Activated CD8-positive, alpha-beta memory T cell treated with anti-CD3 and anti-CD28 coated beads, Interleukin-2, amount 10 ng/mL, durations not matched to agents 7 days and 5 days (primary cell): ENCODE results near the gene IFT43. TPM values are rescaled to one million over a fixed set of nuclear protein-coding genes. Genes with fewer than 3 reads are reported as not detected.

Experiments used
- ATAC-seq: fragments of 150-1000 bp; cut with Tn5 transposase; one replicate; pipeline ENCODE4 v1.10.0; 2021; ENCODE audit warnings: moderate library complexity
- CTCF ChIA-PET: fragments of 350-600 bp; sonication (Branson Sonifier 250); formaldehyde crosslinking; loops from one replicate; lab custom pipeline; 2021; ENCODE audit warnings: antibody characterized with exemption; lab: Charles Lee
- DNase-seq: peaks from one replicate; pipeline ENCODE4 v3.0.0-alpha.2; 2020
- H3K27ac Mint-ChIP-seq: one replicate; pipeline ENCODE4 v1.8.0; 2021; ENCODE audit warnings: mild to moderate bottlenecking, mixed read lengths
- H3K27me3 Mint-ChIP-seq: one replicate; pipeline ENCODE4 v1.8.0; 2021; ENCODE audit warnings: mixed read lengths
- H3K36me3 Mint-ChIP-seq: one replicate; pipeline ENCODE4 v1.8.0; 2021; ENCODE audit warnings: mild to moderate bottlenecking, mixed read lengths
- H3K4me1 Mint-ChIP-seq: one replicate; pipeline ENCODE4 v1.8.0; 2021; ENCODE audit warnings: mixed read lengths
- H3K4me3 Mint-ChIP-seq: one replicate; pipeline ENCODE4 v1.8.0; 2021; ENCODE audit warnings: mild to moderate bottlenecking, moderate library complexity, mixed read lengths
- H3K9me3 Mint-ChIP-seq: one replicate; pipeline ENCODE4 v1.8.0; 2022; ENCODE audit warnings: low read depth, mixed read lengths
- total RNA-seq, 2 experiments: library from RNA; stranded (reverse); gene quantifications; one replicate each; pipeline ENCODE4 v1.2.3, GENCODE V29; 2021

Gene IFT43
- total RNA-seq, 2 experiments from 2014 or later, result 5.5 to 6.0 TPM

DNA sequence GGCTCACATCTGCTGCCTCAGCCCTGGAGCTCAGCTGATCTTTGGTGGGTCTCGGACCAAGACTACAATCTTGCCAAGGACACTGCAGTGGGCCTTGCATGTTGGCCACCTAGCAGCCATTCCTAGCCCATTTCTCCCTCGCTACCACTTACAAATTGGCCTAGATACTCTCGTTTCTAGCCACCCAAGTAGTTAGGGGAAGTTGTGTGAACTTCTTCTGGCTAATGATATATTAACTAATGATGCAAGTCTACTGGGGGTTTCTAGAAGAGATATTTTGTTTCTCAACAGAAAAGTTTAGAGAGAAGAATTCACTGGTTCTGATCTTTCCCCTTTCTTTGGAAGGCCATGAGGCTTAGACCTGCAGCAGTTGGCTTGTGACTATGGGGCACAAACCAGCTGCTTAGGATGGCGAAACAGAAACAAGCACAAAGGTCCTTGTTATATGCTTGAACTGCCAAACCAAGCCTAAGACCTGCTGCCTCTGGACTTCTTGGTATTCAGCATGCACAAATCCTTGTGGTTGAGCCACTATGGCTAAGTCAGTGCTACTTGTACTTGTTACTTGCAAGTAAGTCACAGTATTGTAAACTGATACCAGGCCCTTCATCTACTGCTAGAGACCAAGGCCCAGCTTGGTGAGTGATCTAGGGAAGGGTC is 135.7 kb downstream of the IFT43 start:
- H3K4me1 Mint-ChIP-seq, result no peaks in the 10 kb centered on the region
- no peak overlapping the region for H3K27ac Mint-ChIP-seq
- H3K9me3 Mint-ChIP-seq, result no peaks in the 10 kb centered on the region
- DNase-seq (no peak), ATAC-seq (no peak)
- CTCF ChIA-PET, result no interaction called here
- H3K27me3 Mint-ChIP-seq, result peaks cover 2% of the 10 kb centered on the region
- no peaks in the 10 kb centered on the region for H3K36me3 Mint-ChIP-seq
- H3K4me3 Mint-ChIP-seq, result no peak overlapping the region

DNA sequence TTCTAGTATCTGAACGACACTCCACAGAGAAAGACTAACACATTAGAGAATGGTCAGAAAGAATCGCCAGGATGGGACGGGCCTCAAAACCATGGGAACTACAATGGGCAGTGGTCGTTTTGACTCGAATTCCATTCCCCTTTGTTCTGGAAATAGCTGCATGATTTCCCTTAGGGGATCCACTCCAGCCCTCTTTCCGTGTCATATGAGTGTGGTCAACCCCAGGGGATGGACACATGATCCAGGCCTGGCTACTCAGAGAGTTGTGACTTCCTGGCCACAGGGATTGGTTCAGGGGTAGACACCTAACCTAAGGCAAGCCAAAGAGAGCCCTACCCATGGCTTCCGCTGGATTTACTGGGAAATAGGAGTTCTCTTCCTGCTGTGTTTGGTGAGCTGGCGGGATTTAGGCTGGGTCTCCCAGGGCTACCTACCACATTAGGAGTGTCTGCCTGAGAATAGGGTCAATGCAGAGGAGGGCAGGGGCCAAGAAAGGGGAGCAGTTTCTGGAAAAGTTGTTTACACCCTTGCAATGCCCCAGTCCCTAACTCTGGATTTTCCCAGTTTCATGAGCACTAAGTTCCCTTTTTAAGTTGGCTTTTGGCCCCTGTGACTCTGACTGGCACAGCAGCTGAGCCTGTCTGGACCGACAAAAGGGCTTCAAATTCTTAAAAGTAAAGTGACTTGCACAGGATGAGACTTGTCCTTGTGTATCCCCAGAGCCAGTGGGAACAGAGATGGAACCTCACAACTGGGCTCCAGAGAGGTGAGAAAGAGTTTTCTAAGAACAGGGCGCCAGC is 138.1 kb downstream of the IFT43 start:
- H3K36me3 Mint-ChIP-seq, result no peaks in the 10 kb centered on the region
- DNase-seq (no peak), ATAC-seq (no peak)
- H3K9me3 Mint-ChIP-seq, result no peaks in the 10 kb centered on the region
- H3K4me3 Mint-ChIP-seq, result no peak overlapping the region
- H3K27ac Mint-ChIP-seq, result no peak overlapping the region
- peaks cover 5% of the 10 kb centered on the region for H3K27me3 Mint-ChIP-seq
- H3K4me1 Mint-ChIP-seq, result no peaks in the 10 kb centered on the region
- CTCF ChIA-PET, result no interaction called here

DNA sequence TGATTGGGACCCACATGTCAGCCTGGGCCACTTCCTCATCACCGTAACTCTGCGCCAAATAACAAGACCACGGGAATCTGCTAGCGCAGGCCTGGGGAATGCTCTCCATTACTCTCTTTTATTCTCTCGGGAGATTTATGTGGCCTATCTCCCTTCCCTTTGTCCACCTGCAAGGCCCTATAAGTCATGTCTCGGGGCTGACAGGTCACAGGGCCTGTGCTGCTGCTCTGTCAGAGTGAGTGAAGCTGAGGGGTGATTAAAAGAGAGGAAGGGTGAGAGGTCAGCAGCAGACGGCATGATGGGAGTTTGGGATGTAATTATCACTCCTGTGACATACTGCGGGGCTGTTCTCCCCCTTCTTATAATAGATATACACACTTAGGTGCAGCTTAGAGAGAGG is 139.9 kb downstream of the IFT43 start:
- DNase-seq (no peak), ATAC-seq (no peak)
- Mint-ChIP-seq H3K27ac (no peak overlapping the region), H3K9me3 (no peaks in the 10 kb centered on the region), H3K4me3 (no peak overlapping the region), H3K4me1 (no peaks in the 10 kb centered on the region), H3K36me3 (no peaks in the 10 kb centered on the region), H3K27me3 (peaks cover 12% of the 10 kb centered on the region)
- CTCF ChIA-PET, result no interaction called here

DNA sequence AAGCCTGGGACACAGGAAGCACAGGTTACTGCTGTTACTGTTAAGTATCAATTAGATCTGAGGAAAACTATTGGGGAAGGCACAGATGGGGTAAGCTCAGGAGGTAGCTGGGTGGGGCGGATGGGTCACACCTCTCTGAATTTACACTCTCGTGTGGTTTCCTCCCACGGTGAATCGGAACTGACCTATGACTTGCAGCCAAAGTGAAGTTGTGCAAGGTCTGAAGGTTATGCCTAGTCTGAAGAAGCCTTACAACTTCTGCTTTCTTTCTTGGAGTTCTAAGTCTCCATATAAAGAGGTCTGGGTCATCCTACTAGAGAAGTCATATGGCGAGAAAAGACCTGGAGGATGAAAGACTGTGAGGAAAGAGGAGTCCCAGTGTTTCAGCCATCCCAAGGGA is 140.5 kb downstream of the IFT43 start:
- ATAC-seq, result no peak
- CTCF ChIA-PET, result no interaction called here
- Mint-ChIP-seq H3K36me3 (no peaks in the 10 kb centered on the region), H3K27ac (no peak overlapping the region), H3K4me3 (no peak overlapping the region), H3K9me3 (no peaks in the 10 kb centered on the region), H3K27me3 (peaks cover 17% of the 10 kb centered on the region), H3K4me1 (no peaks in the 10 kb centered on the region)
- no peak for DNase-seq

DNA sequence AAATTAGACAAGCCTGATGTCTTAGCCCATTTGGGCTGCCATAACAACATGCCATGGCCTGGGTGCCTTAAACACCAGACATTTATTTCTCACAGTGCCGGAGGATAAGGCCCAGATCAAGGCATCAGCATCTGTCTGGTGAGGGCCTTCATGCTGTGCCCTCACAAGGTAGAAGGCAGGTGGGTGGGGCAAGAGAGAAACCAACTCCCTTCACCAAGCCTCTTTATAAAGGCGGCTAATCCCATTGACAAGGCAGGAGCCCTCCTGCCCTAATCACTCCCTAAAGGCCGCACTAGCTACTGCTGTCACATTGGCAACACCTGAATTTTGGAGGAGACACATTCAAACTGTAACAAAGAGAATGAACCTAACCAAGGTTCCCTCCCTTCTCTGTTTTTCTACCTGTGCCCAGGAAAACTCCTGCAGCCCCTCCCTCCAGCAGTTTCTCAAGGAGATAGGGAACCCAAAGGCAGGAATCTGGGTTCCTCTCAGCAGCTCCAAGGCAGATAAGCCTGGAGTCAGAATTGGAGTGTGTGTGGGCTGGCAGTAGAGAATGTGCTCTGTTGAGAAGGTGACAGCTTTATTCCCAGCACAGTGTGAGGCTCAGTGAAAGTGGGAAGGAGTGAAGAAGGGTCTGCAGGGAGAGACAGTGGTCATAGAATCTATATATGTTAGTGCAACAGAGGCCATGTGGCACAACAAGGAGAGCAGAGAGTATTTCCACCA is 144.5 kb downstream of the IFT43 start:
- DNase-seq, result no peak
- peaks cover 42% of the 10 kb centered on the region for H3K27me3 Mint-ChIP-seq
- no peaks in the 10 kb centered on the region for H3K9me3 Mint-ChIP-seq
- no peak overlapping the region for H3K4me3 Mint-ChIP-seq
- no peak for ATAC-seq
- H3K36me3 Mint-ChIP-seq, result no peaks in the 10 kb centered on the region
- no peak overlapping the region for H3K27ac Mint-ChIP-seq
- H3K4me1 Mint-ChIP-seq, result no peaks in the 10 kb centered on the region
- CTCF ChIA-PET, result interaction anchor here (1.3 kb wide), 1 partner anchor 421 kb away, joined by 3 read pairs; no protein-coding TSS in a partner anchor

DNA sequence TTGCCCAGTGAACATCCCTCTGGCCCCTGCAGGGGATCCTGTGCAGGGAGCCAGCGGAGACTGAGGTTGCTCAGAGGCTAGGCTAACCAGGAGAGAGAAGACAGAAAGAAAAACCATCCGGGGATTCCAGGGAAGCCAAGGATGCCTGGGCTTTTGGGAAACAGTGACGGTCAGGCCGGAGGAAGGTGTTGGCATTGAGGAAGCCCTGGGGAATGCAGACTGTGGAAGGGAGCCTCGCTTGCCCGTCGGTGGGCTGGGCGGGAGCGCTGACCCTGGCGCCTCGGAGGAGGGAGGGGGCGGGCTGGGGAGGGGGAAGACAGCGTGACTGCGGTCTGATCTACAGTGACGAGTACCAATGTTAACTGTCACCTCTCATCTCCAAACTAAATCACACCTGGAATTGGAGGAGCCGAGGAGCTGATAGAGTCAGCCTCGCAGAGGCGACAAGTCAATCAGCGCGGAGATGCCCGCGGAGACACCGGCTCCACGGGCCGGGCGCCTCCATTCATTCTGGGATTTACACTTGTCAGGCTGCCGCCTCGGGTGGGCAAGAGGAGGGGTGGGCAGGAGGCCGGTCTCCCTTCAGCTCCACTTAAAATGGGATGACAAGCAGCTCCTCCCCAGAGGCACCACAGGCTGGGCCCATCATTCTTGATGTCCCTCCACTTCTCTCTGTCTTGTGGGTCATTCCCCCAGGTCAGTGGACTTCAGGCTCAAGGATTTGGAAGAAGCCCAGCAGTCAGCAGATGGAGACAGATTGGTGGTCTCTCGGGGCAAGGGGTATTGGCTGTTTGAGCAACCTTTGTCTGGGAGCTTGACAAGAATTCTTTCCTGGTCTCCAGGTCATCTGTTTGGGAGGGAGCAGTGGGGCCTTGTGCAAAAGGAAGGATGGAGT is 145.8 kb downstream of the IFT43 start:
- no peaks in the 10 kb centered on the region for H3K9me3 Mint-ChIP-seq
- H3K4me1 Mint-ChIP-seq, result no peaks in the 10 kb centered on the region
- H3K27me3 Mint-ChIP-seq, result peaks cover 53% of the 10 kb centered on the region
- ATAC-seq, result no peak
- no peak overlapping the region for H3K27ac Mint-ChIP-seq
- CTCF ChIA-PET, result interaction anchor here (1.3 kb wide), 1 partner anchor 422 kb away, joined by 3 read pairs; no protein-coding TSS in a partner anchor
- no peak overlapping the region for H3K4me3 Mint-ChIP-seq
- no peaks in the 10 kb centered on the region for H3K36me3 Mint-ChIP-seq
- DNase-seq, result no peak

DNA sequence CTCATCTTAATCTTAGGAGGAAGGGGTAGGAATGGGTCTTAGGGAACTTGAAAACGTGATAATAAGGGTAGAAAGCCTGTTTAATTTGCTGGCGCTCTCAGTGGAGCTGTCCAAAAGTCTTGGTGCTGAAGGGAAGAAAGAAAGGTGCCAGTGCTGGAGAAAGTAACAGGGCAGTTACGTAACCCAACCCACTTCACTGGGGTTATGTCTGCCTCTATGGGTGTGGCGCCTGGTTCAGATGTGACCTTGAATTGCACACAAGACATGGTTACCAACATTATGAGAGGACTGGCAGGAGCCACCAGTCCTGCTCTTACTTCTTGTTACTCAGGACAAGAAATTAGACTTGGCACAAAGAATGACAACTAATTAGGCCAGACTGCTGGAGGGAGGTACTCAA is 147.5 kb downstream of the IFT43 start:
- CTCF ChIA-PET, result no interaction called here
- Mint-ChIP-seq H3K4me3 (no peak overlapping the region), H3K27me3 (peaks cover 68% of the 10 kb centered on the region), H3K9me3 (no peaks in the 10 kb centered on the region), H3K4me1 (no peaks in the 10 kb centered on the region), H3K36me3 (no peaks in the 10 kb centered on the region), H3K27ac (no peak overlapping the region)
- DNase-seq (no peak), ATAC-seq (no peak)

Other genes with a start within 250 kb of the IFT43 start
- gene TGFB3, start 3.8 kb upstream of the IFT43 start, total RNA-seq, result 1 to 10 TPM; 1.4 to 2.1 TPM
- 10 to 100 TPM; 56.4 to 63.8 TPM for gene GPATCH2L, start 166.2 kb downstream of the IFT43 start, total RNA-seq